Upper lobe of right lung (tissue), 1 donor: Measurements from ENCODE around the gene HDDC3. TPM values are rescaled to one million over a fixed set of nuclear protein-coding genes. Genes with fewer than 3 reads are reported as not detected.

ENCODE experiments used
- ATAC-seq: fragments of 200-7000 bp; cut with Tn5 transposase; one replicate; pipeline ENCODE4 v1.9.1; 2020; ENCODE audit warnings: mild to moderate bottlenecking, moderate library complexity
- DNase-seq: peaks from one replicate; pipeline ENCODE4 v3.0.0-alpha.2; 2020
- H3K27ac ChIP-seq: fragments of 200-600 bp; one replicate; pipeline ENCODE4 v1.8.0; 2022
- H3K27me3 ChIP-seq: fragments of 200-600 bp; one replicate; pipeline ENCODE4 v1.8.0; 2022; ENCODE audit warnings: mild to moderate bottlenecking
- H3K36me3 ChIP-seq: fragments of 200-600 bp; one replicate; pipeline ENCODE4 v1.8.0; 2022
- H3K4me1 ChIP-seq: fragments of 200-600 bp; one replicate; pipeline ENCODE4 v1.8.0; 2022
- H3K4me3 ChIP-seq: fragments of 200-600 bp; one replicate; pipeline ENCODE4 v1.8.0; 2022; ENCODE audit warnings: mild to moderate bottlenecking
- H3K9me3 ChIP-seq: fragments of 200-600 bp; one replicate; pipeline ENCODE4 v1.8.0; 2022
- intact Hi-C: fragments of 100-400 bp; cut with DNase I; formaldehyde crosslinking; loops from one replicate; pipeline ENCODE4 v1.11.0; 2022
- long read RNA-seq: library from polyadenylated mRNA; unstranded; transcript quantifications from one replicate; pipeline ENCODE4 v2.0.0, GENCODE V29; 2021
- total RNA-seq: library from RNA; stranded (reverse); fragmentation: NEBNext Ultra II Directional; extraction: Animal tissue kit (Norgen Biotek cat#: 25700); gene quantifications from one replicate; pipeline ENCODE4 v1.2.1, GENCODE V29; 2021
- TF ChIP-seq, protein P1 (sequence below): fragments of 200-600 bp; IDR thresholded peaks from one replicate; pipeline ENCODE4 v1.8.0; 2022; ENCODE audit warnings: antibody characterized with exemption
- donor health status: DM: no; HTN: yes; CAD: no; lungs with severe emphysema.

Gene HDDC3, protein sequence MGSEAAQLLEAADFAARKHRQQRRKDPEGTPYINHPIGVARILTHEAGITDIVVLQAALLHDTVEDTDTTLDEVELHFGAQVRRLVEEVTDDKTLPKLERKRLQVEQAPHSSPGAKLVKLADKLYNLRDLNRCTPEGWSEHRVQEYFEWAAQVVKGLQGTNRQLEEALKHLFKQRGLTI
- total RNA-seq, result 12.4 TPM
- long read RNA-seq, full-length matches to known transcripts, result 5 of 5 reads
- long read RNA-seq, partial matches to known transcripts, result 0 of 5 reads
- long read RNA-seq, other reads (novel, unspliced or antisense), result 0 of 5 reads

DNA sequence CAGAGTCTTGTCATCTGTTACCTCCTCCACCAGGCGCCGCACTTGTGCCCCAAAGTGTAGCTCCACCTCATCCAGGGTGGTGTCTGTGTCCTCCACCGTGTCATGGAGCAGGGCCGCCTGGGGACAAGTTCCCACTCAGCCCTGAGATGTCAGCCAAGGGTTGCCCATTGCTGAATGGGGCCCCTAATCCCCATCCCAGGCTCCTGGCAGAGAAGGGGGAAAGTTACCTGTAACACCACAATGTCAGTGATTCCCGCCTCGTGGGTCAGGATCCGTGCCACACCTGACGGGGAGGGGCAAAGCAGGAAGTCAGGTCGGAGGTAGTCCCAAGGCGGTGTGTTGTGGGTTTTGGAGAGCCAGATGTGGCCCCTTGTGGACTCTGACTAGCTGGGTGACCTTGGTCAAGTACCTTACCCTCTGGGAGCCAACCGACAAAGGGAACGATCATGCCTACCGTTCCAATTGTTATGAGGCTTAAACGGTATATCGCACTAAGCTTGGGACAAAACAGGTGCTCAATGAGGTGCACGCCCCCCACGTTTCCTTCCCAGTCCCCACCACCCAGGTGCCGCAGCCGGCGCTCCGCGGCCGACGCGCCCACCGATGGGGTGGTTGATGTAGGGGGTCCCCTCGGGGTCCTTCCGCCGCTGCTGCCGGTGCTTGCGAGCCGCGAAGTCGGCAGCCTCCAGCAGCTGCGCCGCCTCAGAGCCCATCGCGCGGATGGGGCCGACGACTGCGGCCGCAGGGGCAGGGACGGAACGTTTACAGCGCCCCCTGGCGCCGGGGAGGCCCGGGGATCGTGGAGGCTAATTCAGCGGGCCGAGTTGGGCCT lies at the start of gene HDDC3:
Gene HDDC3, minus strand, starts transcription at position 722 of the 832 bp plus-strand sequence. Its CDS starts 9 bp downstream, at position 713.
- TF ChIP-seq, protein P1, sequence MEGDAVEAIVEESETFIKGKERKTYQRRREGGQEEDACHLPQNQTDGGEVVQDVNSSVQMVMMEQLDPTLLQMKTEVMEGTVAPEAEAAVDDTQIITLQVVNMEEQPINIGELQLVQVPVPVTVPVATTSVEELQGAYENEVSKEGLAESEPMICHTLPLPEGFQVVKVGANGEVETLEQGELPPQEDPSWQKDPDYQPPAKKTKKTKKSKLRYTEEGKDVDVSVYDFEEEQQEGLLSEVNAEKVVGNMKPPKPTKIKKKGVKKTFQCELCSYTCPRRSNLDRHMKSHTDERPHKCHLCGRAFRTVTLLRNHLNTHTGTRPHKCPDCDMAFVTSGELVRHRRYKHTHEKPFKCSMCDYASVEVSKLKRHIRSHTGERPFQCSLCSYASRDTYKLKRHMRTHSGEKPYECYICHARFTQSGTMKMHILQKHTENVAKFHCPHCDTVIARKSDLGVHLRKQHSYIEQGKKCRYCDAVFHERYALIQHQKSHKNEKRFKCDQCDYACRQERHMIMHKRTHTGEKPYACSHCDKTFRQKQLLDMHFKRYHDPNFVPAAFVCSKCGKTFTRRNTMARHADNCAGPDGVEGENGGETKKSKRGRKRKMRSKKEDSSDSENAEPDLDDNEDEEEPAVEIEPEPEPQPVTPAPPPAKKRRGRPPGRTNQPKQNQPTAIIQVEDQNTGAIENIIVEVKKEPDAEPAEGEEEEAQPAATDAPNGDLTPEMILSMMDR, result peak; percentile 99
- Histone ChIP-seq H3K4me3 (peak within 1 kb of the TSS; percentile 83), H3K9me3 (no peaks in the 10 kb centered on the region), H3K36me3 (no peaks in the 10 kb centered on the region), H3K27ac (peak within 1 kb of the TSS; percentile 97), H3K27me3 (no peaks in the 10 kb centered on the region), H3K4me1 (peaks cover 54% of the 10 kb centered on the region)
- DNase-seq, result peak; percentile 96
- ATAC-seq, result peak; percentile 77
- intact Hi-C loops, result no loop called here

DNA sequence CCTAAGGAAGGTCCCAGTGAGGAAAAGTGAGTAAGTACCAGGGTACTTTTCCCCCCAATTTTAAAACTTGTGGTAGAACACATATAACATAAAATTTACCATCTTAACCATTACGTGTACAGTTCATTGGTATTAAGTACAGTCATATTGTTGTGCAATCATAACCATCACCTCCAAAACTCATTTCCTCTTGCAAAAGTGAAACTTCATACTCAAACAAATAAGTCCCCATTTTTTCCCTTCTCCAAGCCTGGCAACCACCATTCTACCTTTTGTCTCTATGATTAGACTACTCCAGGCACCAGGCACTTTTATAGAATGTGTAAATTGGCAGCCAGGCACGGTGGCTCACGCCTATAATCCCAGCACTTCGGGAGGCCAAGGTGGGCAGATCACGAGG lies 49.8 kb upstream of the HDDC3 start:
- Histone ChIP-seq H3K9me3 (no peaks in the 10 kb centered on the region), H3K36me3 (no peaks in the 10 kb centered on the region), H3K27me3 (no peaks in the 10 kb centered on the region), H3K4me1 (no peaks in the 10 kb centered on the region), H3K27ac (no peak overlapping the region), H3K4me3 (no peak overlapping the region)
- ATAC-seq, result no peak
- intact Hi-C loops, result no loop called here
- TF ChIP-seq, protein P1, result no peak
- DNase-seq, result no peak

DNA sequence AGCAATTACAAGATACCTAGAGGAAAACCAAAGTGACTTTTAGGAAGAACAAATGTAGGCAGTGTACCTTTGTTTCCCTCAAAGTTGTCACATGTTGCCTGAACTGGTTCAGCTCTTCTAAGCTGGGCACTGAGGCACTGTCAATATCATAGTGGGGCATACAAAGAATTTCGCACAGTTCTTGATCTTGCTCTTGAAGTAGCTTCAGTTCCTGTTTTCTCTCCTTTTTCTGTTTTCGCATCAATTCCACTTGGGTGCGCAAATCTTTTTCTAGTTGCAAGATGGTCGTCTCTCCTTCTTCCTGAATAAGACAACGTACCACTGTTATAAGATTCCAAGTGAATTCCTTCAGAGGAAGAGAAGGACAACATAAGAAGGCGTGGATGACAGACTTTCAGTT lies 49.3 kb upstream of the HDDC3 start:
- Histone ChIP-seq H3K36me3 (no peaks in the 10 kb centered on the region), H3K27me3 (no peaks in the 10 kb centered on the region), H3K27ac (no peak overlapping the region), H3K4me3 (no peak overlapping the region), H3K4me1 (no peaks in the 10 kb centered on the region), H3K9me3 (no peaks in the 10 kb centered on the region)
- intact Hi-C loops, result no loop called here
- ATAC-seq (no peak), DNase-seq (no peak)
- TF ChIP-seq, protein P1, result no peak

DNA sequence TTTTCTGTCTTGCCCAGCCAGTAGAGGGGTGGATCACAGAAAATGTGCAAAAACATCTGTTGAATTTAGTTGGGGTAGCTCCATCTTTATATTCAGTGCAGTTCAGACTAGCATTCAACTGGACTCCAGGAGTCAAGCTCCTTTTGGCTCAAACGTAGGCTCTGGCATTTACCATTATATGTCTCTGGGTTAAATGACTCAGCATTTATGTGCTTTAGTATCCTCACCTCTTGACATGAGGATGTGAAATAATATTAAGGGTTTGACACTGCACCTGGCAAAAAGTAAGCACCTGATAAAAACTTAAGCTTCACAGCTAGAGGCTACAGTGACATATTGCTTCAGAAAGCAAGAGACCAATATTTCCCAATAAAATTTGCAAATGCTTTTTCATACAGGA lies 47.2 kb upstream of the HDDC3 start:
- Histone ChIP-seq H3K9me3 (no peaks in the 10 kb centered on the region), H3K4me1 (no peaks in the 10 kb centered on the region), H3K27me3 (no peaks in the 10 kb centered on the region), H3K36me3 (no peaks in the 10 kb centered on the region), H3K27ac (no peak overlapping the region), H3K4me3 (no peak overlapping the region)
- intact Hi-C loops, result no loop called here
- DNase-seq (no peak), ATAC-seq (no peak)
- TF ChIP-seq, protein P1, result no peak

DNA sequence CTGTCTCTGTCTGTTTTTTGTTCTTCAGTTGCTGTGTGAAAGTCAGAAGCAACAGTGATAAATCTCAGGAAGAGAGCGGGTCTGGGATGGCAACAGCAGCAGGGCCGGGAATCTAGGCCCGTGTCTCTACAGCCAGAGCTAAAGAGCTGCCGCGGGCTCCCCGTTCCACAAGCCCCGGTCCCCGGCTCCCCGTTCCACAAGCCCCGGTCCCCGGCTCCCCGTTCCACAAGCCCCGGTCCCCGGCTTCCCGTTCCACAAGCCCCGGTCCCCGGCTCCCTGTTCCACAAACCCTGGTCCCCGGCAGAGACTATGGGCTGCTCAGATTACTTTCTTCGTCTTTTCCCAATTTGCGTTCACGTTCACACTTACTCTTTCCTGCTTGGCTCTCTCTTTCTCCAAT lies 41.9 kb upstream of the HDDC3 start:
- intact Hi-C loops, result no loop called here
- no peak for ATAC-seq
- no peak overlapping the region for H3K27ac ChIP-seq
- DNase-seq, result no peak
- H3K4me1 ChIP-seq, result no peaks in the 10 kb centered on the region
- no peaks in the 10 kb centered on the region for H3K36me3 ChIP-seq
- TF ChIP-seq, protein P1, result no peak
- no peak overlapping the region for H3K4me3 ChIP-seq
- H3K9me3 ChIP-seq, result no peaks in the 10 kb centered on the region
- H3K27me3 ChIP-seq, result no peaks in the 10 kb centered on the region
